HG02870 (cell line): ENCODE data around the gene CSAD.

Source experiments
- ATAC-seq: cut with Tn5 transposase; IDR thresholded peaks from one replicate; pipeline ENCODE4 v1.9.1; 2021; ENCODE audit warnings: mild to moderate bottlenecking, moderate library complexity; ENCODE audit not compliant: unreplicated experiment

The CSAD gene

GRCh38 chr12:53200107-53200457, 19.4 kb upstream of the CSAD start:
- no peak for ATAC-seq

DNA sequence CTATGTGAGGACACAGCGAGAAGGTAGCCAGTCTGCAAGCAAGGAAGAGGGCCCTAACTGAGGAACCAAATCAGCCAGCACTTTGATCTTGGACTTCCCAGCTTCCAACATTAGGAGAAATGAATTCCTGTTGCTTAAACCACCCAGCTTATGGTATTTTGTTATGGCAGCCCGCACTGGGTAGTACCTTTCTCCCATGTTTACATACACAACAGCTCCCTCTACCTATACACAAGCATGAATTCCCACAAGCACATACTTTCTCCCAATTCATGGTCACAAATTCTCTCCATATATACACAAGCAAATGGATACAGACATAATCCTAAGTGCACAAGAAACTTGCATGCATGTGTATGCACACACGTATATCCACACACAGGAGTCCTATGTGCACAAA, 19.0 kb upstream of the CSAD start:
- no peak for ATAC-seq

- ATAC-seq = no peak
These were observed 17.9 kb upstream of the CSAD start for GRCh38 chr12:53198486-53199110.

GRCh38 chr12:53197011-53197640, 16.4 kb upstream of the CSAD start:
- ATAC-seq = no peak

GRCh38 chr12:53196486-53196885, 15.8 kb upstream of the CSAD start:
- ATAC-seq = no peak

DNA sequence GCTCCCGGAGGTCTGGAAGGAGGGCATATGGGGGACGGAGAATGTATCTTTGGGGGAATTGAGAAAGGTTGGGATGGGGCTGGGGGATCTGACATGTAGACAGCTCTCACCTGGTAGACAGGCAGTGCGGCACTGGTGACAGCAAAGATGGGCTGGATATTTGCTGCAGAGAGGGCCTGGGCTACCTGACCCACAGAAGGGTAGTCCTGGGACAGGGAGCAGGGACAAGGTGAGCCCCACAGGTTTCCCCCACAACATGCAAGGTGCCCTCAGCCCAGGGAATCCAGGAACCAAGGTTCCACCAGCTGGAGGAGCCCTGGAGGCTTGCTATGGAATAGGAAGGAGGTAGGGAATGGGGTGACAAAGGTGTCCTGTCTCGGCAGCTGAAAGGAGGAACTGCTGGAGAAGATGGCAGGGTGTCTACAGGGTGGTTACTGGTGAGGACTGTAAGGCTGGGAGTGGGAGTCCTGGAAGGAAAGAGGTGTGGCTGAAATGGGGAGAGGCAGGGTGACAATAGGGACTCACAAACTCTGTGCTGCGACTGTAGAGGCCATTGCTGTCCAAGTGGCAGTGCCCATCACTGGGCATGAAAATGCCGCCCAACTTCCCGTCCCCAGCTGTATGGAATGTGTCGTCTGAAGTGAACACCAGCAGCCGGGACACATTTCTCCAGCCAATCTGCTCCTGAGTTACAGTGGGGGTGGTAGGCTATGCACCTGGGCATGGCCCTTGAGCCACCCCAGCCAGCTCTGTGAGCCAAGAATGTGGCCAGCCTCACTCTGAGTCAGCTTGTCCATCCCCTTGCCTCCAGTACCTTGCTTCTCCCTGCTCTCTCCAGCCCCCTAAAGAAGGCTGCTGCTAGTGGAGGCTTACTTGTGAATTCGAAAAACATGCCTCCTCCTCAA, 15.0 kb upstream of the CSAD start:
- no peak for ATAC-seq

DNA sequence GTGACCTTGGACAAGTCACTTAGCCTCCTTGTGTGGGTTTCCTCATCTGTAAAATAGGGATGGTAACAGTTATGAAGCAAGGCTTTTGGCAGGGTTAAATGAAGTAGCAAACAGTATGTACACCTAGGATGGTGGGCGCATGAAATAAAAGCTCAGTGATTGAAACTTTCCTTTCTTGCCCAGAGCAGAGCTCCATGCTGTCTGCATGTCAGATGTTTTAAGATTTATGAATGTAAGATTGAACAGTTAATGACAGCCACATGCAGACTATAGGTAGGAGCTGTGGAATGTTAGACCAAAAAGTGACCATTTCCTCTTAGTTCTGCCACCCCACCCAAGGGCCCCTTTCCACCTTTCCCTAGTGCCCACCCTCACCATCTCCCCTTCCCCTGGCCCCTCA, 14.2 kb upstream of the CSAD start:
- no peak for ATAC-seq

- ATAC-seq = no peak
These were observed 13.4 kb upstream of the CSAD start for GRCh38 chr12:53193985-53194716.

- ATAC-seq = no peak
These were observed 12.3 kb upstream of the CSAD start for GRCh38 chr12:53193040-53193439.

- no peak for ATAC-seq
These were observed 11.9 kb upstream of the CSAD start for GRCh38 chr12:53192531-53193021.

DNA sequence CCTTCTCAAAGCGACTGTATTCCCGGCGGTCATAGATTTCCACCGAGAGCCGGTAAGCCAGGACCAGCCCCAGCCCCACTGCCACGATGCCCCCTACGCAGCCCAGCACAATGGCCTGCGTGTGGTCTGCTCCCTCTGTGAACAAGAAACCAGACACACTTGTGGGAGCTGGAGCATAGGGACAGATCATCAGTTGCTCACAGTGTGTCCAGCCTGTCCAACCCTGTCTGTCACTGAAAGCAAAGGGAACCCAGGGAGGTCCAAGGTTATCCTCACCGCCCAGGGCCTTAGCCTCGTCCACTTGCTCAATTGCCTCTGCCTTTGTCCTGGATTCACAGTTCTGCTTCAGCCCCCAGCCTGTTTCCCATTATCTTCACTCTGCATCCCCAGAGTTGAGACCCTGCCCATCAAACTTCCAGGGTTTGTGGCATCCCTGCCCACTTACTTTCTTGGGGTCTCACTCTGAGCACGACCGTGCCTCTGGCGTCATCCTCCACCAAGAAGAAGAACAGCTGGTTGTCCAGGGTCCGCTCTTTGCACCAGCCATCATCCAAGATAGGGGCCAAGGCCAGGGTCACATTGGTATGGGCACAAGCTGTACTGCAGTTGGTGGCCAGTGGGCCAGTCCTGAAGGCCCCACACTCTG, 11.3 kb upstream of the CSAD start:
- no peak for ATAC-seq

DNA sequence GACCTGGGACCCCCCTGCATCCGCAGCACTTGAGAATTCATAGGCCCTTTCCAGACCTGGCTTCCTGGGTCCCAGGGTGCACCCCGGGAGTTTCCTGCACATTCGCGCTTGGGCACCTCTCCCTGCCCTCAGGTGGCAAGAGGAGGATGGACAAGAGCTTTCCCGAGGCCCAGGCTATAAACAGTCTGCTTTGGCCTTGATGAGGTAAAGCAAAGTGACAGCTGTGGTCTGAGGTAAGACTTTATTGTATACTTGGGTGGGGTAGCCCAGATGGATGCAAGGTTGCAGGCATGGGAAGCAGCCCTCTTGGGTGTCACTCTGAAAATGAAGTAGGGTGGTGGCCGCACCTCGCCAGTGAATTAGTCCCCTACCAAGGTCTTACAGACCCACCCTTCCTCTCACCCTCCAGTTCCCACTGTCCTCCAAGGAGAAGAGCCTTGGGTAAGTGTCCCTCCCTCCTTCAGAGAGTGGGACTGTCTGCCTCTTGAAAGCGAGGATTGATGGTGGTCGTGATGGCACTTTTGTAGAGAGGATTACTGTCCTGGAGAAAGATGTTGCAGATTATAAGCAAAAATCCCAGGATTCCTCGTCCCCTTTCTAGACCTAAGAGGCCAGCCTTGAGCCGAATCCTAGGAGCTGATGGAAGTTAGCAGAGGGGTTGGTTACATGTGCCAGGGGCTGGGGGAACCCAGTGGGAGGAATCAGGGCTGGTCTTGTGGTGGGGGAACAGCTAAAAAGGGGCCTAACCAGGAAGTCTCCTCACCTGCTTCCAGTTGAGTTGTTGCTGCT, 10.6 kb upstream of the CSAD start:
- no peak for ATAC-seq

GRCh38 chr12:53190108-53190729, 9.5 kb upstream of the CSAD start:
- no peak for ATAC-seq

GRCh38 chr12:53187145-53187899, 6.6 kb upstream of the CSAD start:
- ATAC-seq = no peak

DNA sequence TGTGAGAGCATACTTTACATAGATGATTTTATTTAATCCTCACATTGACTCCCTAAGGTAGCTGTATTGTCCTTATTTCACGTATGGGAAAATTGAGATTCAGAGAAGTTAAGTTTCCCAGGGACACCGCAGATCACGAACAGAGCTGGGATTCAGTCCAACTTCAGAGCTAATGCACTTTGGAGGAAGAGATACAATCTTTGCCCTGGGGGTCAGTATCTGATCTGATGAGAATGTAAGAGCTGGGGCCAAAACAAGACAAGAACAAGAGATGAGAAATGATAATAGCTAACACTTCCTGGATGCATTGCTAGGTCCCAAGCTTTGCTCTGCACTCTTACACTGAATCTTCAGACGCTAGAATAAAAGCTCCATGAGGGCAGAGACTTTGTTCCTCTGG, 6.0 kb upstream of the CSAD start:
- no peak for ATAC-seq

- ATAC-seq = no peak
These were observed 4.9 kb upstream of the CSAD start for GRCh38 chr12:53185582-53186153.

DNA sequence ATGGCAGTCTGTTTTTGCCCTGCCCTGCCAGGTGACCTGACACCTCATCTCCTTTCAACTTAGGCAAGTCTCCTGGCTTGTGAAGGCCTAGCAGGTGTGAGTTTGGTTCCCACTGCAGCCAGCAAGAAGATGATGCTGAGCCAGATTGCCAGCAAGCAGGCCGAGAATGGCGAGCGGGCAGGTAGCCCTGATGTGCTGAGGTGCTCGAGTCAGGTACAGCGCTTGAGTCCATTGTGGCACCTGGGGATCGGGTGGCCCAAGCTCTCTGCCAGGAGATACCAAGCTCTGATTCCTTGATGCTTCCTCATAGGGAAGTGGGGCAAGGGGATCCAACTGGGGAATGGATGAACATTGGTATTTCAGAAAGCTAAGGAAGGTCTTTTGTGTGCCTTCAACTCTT, 4.1 kb upstream of the CSAD start:
- ATAC-seq = no peak

DNA sequence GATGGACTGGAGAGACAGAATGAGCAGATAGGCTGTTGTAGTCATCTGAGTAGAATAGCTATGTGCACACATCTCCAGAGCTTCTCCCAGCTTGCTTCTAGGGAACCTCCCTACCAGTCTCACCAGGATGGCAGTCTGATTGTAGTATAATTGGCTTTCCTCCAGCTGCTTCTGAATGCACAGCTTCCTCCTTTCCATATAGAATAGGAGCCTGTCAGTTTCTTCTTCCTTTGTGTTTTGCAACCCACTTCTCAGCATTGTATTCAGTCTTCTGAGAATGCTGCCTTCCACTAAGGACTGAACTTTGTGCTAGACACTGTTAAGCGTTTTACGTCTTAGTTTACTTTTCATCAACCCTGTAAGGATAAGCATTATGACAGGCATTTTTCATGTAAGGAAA, 2.2 kb upstream of the CSAD start:
- no peak for ATAC-seq
